ENCODE measurements around the gene PRAC1. TPM values are rescaled to one million over a fixed set of nuclear protein-coding genes. Genes with fewer than 3 reads are reported as not detected.

Gene PRAC1
- total and polyA plus RNA-seq, 2 of the 8 experiments (the other 6 are each of a cell fraction or from before 2014, with no cell fraction given) = not detected

- Histone ChIP-seq H3K79me1 (ENCODE audit: low read depth, low read length) (no peaks in the 10 kb centered on the region), H2BK12ac (ENCODE audit: low read depth, low read length) (no peak overlapping the region; the same call in 1 of the 2 replicates), H3K23me2 (ENCODE audit: low read depth, low read length) (peaks cover 3% of the 10 kb centered on the region; the same call in 1 of the 2 replicates), H3K4ac (replicated peaks; ENCODE audit: insufficient read length, low read depth, low read length) (peak overlapping the region; percentile 81), H4K5ac (ENCODE audit: insufficient read length, low read depth, low read length) (no peak overlapping the region), H2AK5ac (ENCODE audit: low read depth, low read length) (no peak overlapping the region), H4K20me1 (replicated peaks in 1 of 2; ENCODE audit: control insufficient read depth in 1 of 2, insufficient read depth in 2 of 2, low read length in 2 of 2) (peaks cover 0 to 2% of the 10 kb centered on the region in 2 experiments), H2AFZ (ENCODE audit: low read length) (peak overlapping the region; percentile 92), H3K23ac (ENCODE audit: insufficient read length) (no peak overlapping the region), H3K9me3 (ENCODE audit: insufficient read depth in 2 of 2, low read depth in 1 of 2, low read length in 1 of 2) (no peaks in the 10 kb centered on the region), H3K18ac (ENCODE audit: extremely low read depth, low read length) (peak overlapping the region; percentile 4), H4K8ac (ENCODE audit: extremely low read depth, insufficient read depth, low read length) (no peak overlapping the region), H3K79me2 (ENCODE audit: control insufficient read depth in 1 of 2, insufficient read depth in 2 of 2, low read length in 2 of 2) (no peaks in the 10 kb centered on the region), H3K56ac (replicated peaks; ENCODE audit: insufficient read length, low read depth, low read length) (no peak overlapping the region), H3K36me3 (ENCODE audit: control insufficient read depth in 2 of 4, insufficient read depth in 4 of 4, low read length in 3 of 4) (no peaks in the 10 kb centered on the region), H2BK5ac (ENCODE audit: low read depth, low read length) (peak overlapping the region; percentile 36; the same call in 1 of the 2 replicates), H3K4me1 (replicated peaks in 1 of 4; ENCODE audit: control insufficient read depth in 3 of 4, insufficient read depth in 4 of 4, low read length in 3 of 4) (peaks cover 0 to 9% (median 2%) of the 10 kb centered on the region in 4 experiments; a peak in 4 of 7 replicates), H3K27ac (ENCODE audit: low read depth, low read length) (no peak overlapping the region), H2BK15ac (ENCODE audit: low read length) (peak overlapping the region; percentile 89; the same call in 1 of the 2 replicates), H3K4me2 (ENCODE audit: insufficient read depth in 1 of 2, low read depth in 2 of 2, low read length in 2 of 2) (peak overlapping the region; percentile 39 to 93), H3K9ac (replicated peaks in 1 of 4; ENCODE audit: extremely low read depth in 1 of 4, low read depth in 3 of 4, low read length in 3 of 4) (no peak overlapping the region), H3K27me3 (replicated peaks in 1 of 4; ENCODE audit: control insufficient read depth in 3 of 4, extremely low read depth in 1 of 4, insufficient read depth in 3 of 4, low read length in 3 of 4) (peaks cover 5 to 22% (median 19%) of the 10 kb centered on the region in 4 experiments), H2BK120ac (replicated peaks; ENCODE audit: low read depth, low read length) (peak overlapping the region; percentile 36), H3K4me3 (ENCODE audit: extremely low read depth in 1 of 4, insufficient read depth in 2 of 4, low read depth in 3 of 4, low read length in 4 of 4) (peak overlapping the region; percentile 8 to 55 (median 40); a peak in 7 of 8 replicates), H2BK20ac (ENCODE audit: low read length) (peak overlapping the region; percentile 84; the same call in 1 of the 2 replicates), H3K14ac (ENCODE audit: insufficient read length) (no peak overlapping the region), H4K91ac (replicated peaks; ENCODE audit: insufficient read length, low read length) (peak overlapping the region; percentile 75)
- 14% methylated on average over 41 of the region's 41 CpGs; no CpG with 5 or more reads in 1 of the 2 experiments for WGBS, 2 experiments (ENCODE audit: extremely low coverage in 1 of 2, insufficient coverage in 1 of 2, insufficient read length in 1 of 2, insufficient replicate concordance in 2 of 2, low coverage in 1 of 2, low lambda C conversion rate in 2 of 2, missing lambda C conversion rate in 1 of 2)
- DNase-seq (ENCODE audit: low read depth in 1 of 2, low spot score in 2 of 2) (peak; percentile 51 to 97), FAIRE-seq (no peak)
- CTCF ChIA-PET (ENCODE audit: partially characterized antibody) = interaction anchor here (0.6 to 12.9 kb wide), 64 partner anchors 10 to 731 kb away, joined by 3 to 159 read pairs (median 6); partner anchors contain the start of genes ATP5MC1, HOXB13, PRAC1 and PRAC2
- POLR2A ChIA-PET (ENCODE audit: partially characterized antibody) = interaction anchor here (0.8 to 1.8 kb wide), 4 partner anchors 30 to 336 kb away, joined by 3 to 6 read pairs (median 3); no protein-coding TSS in a partner anchor
- TF ChIP-seq FOSL1 (IDR thresholded peaks at IDR 0.05; ENCODE audit: insufficient read depth, low read depth, low read length) (no peak), SIX5 (IDR thresholded peaks at IDR 0.05; ENCODE audit: low read depth, low read length) (no peak), ATF3 (IDR thresholded peaks at IDR 0.05; ENCODE audit: insufficient read depth, low read depth, low read length) (no peak), EZH2 (IDR thresholded peaks at IDR 0.05; ENCODE audit: low read depth, low read length, severe bottlenecking) (peak; percentile 78), SUZ12 (IDR thresholded peaks at IDR 0.05; ENCODE audit: low read length) (peak; percentile 64; the same call in 1 of the 2 replicates), CREB1 (IDR thresholded peaks at IDR 0.05) (0 out of 2 replicates have a peak, but pooled peaks have one; percentile 17), E2F6 (IDR thresholded peaks at IDR 0.05) (no peak)
These were observed 44.0 kb downstream of the PRAC1 start for GRCh38 chr17:48678141-48678971.
